T-helper 2 cell treated with Interferon-gamma antibody and Interleukin-4, amounts not matched to agents 100 ng/mL and 5 ng/mL, for 36 hours (primary cell): ENCODE data around the gene SDK1. TPM values are rescaled to one million over a fixed set of nuclear protein-coding genes. Genes with fewer than 3 reads are reported as not detected.
"Not testable (repeated sequence)": the region's sequence is repeated elsewhere in the genome, so short reads cannot be mapped to it uniquely, and the experiment has no call there.

Experiments used
- intact Hi-C: fragments of 100-400 bp; cut with micrococcal nuclease; formaldehyde crosslinking; loops from one replicate; pipeline ENCODE4 v1.15.1; 2023
- total RNA-seq: library from RNA; stranded (reverse); gene quantifications from 2 replicates; pipeline ENCODE4 v1.2.3, GENCODE V29; 2022

The SDK1 gene
- total RNA-seq, 1 donor from 2014 or later = 0.09 TPM

DNA sequence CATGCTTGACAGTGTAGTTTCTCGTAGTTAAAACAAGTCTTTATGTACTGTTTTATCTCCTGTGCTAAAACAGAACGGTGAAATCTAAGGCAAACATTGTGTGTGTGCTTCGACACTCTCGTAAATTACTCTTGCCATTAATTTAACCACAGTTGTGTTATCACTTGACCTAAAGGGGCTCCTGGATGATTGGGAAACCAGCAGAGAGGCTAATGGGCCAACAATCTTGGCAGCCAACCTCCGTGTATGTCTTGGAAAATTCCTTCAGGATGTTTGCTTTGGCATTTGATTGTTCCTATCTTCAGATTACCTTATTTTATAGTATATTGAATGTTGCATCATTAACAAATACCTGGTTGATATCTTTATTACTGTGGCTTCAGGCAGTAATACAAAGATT, 409.5 kb downstream of the SDK1 start:
- intact Hi-C loops = no loop called here

DNA sequence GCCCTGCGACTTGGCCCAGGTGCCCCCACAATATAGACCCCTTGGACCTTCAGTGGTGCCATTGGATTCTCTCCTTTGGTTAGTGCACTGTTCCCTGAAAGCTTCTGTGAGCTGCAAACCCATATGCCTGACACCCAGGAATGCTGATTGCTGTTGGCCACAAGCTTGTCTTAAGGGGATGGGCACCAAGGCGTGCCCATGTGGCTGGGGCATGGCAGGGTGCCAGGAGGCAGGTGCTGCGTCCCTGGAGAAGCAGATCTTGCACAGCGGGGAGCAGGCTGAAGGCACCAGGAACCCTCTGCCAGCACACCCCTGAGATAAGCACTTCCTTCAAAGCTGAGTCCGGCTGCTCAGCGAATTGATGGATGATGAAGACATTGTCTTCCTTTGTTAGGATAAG, 411.8 kb downstream of the SDK1 start:
- intact Hi-C loops = loop anchor here (2.0 kb wide), 1 partner anchor 70 kb away; no protein-coding TSS in a partner anchor

DNA sequence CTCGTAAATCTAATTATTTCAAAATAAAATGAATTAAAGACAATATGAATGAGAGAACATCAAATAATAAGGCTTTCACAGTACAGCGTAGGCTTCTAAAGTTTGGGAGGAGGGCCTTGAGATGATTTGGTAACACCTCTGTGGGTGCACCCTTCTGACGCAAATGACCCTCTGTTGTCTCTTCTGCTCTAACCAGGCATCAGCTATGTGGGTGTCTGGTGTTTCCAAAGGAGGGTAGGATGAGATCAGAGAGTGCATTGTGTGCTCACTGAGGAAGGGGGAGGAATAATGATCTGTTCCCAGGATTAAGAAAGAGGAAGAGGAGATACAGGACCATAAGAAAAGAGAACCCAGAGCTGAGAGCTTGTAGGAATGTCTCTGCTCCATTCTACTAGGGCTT, 420.4 kb downstream of the SDK1 start:
- intact Hi-C loops = no loop called here

DNA sequence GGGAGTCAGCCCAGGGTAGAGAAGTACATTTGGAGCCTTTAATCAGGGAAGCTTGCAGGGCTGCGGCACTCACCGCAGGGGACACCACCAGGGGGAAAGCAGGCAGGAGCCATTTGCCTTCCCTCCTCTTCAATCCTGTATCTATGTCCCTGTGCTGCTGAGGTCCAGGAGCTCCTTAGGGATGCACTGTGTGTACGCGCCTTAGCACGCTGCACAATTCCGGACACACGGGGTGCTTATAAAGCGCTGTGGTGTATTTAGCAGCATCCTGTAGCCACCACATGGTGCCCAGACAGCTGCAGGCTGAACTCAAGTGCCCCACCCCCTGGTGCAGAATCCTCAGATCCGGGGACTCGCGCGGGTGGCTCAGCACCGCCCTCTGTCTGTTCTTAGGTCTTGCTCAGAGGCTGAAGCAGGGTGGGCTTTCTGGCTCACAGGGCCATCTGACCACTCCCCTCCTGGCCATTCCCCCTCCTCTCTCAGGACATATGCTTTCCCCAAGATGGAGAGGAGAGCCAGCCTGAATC, 421.4 kb downstream of the SDK1 start:
- intact Hi-C loops = no loop called here

DNA sequence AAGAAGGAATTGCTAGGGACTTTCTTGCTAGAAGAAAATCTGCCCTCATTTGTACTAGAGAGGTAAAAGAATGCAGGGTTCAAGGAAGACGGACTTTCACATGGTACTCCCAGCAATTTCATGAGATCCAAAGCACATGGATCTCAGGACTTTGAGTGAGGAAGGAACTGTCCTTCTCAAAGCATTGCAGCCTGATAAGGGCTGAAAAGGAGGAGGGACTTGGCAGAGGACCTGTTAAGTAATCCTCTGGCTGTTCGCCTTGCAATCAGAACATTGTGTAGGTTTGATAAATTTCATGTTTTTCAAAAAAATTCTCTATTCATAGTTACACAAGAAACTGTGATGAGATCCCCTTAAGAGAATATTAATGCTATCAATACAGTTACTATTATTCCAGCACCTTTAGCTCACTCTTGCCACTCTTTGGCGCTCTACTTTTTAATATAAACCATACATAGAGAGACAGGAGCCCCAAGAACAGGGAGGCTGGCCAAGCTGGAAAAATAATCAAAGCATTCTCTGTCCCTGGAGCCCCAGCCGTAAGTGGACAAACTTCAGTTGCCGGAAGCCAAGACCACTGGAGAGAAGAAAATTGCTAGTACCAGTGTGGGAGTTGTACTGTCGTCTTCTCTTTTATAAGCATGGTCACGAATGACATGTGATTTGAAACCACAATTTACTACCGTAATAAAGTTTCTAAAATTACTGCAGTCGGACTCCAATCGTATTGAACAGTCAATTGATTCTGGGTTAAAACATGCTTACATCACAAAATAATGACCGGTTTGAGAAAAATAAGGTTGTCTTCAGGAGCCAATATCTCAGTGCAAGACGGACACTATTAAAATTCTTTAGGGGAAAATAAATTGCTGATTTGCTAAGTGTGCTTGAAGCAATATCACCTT, 424.4 kb downstream of the SDK1 start:
- intact Hi-C loops = no loop called here

DNA sequence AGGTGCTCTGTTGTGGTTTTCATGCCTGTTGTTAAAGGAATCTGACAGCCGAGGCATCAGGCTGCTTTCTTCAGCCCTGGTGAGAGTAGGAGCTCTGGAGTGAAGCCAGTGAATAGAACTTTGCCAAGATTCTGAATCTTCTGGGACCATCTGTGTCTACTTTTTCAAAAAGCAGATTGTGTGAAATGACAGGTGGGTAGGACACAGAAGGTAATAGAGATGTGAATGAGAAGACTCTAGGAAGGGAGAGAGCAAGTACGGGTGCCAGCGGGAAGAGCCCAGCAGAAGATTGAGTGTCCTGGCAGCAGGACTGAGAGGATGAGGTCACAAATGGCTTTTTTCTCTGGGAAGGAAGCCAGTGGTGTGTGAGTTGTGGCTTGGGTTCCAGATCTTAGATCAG, 429.2 kb downstream of the SDK1 start:
- intact Hi-C loops = no loop called here

DNA sequence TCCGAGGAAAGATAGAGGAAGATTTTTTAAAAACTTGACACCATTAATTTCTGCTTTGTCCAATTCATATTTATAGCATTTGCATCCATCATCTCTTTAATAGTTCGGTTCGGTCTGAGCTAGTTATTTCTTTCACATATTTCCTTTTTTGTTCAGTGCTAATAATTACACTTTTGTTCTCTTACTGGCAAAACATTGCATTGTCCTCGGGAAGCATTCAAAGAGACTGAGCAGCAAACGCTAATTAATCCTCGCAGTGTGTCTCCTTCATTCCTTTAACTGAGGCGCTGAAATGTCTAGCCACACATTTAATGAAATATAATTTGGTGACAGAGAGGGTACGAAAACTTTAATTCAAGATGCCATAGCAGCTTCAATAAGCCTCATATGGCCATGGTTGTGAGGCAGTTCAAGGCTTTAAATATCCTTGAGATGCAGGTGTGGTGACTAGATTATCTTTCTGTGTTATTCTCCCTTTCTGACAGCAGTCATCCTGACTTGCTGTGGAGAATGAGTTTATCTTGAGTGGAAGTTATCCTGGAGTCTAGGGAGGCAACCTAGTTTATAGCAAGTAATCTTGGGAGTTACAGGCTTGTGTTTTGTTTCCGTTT, 431.4 kb downstream of the SDK1 start:
- intact Hi-C loops = no loop called here

DNA sequence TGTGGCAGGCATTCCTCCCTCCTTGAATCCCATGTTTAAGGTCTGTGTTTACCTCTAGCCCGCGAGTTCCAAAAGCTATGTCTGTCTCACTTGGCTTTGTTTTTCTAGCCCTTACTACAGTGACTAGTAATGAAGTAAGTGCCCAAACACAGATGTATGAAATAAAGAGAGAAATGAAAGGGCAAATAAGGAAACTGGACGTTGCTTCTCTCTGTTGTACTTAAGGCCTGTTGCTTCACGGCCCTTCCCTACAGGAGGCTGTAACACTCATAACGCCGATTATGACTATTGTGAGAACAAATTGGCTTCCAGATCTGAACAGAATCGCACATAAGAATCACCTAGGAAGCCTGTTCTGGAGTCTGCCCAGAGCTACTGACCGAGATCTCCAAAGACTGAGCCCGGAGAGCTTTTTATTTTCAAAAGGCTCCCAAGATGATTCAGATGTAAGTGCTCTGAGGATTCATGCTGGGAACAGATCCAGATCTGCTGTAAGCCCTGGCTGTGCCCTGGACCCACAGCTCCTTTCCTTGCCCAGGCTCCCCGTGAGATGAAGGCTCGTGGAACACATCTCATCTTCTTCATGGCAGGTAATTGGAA, 432.6 kb downstream of the SDK1 start:
- intact Hi-C loops = no loop called here

DNA sequence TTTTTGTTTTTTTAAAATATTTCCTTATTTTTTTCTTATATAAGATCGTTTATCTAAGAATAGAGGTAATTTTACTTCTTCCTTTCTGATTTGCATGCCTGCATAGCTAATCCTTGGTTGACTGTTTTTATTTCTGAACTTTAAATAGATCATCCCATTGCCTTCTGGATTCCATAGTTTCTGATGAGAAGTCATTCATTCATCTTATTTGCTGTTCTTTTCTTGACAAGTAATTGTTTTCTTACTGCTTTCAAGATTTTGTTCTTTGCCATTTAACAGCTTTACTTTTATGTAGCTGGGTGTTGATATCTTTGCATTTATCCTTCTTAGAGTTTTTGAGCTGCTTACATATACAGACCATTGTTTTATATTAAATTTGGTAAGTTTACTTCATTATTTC, 437.9 kb downstream of the SDK1 start:
- intact Hi-C loops = no loop called here

DNA sequence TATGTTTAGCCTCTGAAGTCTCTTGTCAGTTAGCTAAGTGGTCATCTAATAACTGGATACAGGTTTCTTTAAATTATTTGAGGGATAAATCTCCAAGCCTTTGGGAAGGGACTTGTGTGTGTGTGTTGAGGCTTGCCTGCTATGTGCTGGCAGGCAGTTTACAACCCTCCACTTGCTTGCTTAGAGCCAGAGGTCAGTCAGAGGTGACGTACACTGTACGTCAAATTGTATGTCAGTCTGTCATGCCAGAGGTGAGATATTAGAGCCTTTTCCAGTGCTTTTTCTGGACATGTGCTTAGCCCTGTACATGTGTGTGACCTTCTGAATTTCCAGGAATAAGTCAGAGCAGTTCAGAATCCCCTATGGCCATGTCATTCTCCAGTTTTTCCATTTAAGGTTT, 438.9 kb downstream of the SDK1 start:
- intact Hi-C loops = no loop called here

DNA sequence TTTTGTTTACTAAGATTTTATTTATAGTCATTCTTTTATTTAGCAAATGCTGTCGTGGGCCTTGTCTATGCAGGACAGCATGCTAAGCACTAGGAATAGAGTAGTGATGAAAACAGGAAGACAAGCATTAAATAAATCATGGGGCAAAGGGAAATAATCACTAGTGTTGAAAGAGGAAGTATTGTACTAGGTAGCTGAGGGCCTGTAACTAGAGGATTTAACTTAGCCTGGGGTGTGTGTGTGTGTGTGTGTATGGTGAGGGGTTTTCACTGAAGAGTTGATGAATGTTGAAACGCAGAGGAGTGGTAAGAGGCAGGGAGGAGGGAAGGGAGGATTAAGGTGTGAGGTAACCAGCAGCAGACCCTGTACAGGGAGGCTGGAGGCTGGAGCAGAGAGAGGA, 446.4 kb downstream of the SDK1 start:
- intact Hi-C loops = no loop called here

DNA sequence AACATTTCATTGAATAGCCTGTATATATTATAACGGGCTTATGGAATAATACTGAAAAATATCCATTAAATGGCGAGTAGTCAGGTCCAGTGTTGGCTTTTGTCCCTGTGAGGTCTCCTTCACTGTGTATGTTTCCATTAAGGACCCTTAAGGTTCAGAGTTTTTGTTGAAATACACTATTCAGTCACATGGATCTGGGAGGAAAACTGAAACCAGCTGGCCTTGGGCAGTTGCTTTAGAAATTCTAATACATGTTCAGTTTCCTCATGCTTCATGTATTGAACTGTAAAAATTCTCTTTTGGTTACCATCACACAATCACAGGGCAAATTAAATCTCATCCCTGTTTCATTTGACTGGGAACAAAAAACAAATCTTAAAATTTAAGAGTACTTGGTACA, 447.3 kb downstream of the SDK1 start:
- intact Hi-C loops = no loop called here

DNA sequence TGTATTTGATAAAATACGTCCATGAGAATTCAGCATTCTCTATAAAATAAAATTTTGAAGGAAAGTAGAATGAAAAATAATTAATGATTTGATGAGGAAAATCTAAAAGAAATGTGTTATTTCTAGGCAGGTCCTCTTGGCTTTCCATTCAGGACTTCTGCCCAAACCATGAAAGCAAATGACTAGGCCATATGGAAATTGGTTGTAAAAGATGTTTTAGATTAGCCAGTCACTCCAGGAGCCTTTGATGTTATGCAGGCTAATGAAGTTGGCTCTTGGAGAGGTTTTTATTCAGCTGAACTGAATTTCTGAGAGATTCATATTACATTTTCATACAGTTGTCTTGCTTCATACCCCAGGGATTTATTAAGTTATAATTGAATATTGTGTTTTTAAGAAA, 452.8 kb downstream of the SDK1 start:
- intact Hi-C loops = no loop called here

DNA sequence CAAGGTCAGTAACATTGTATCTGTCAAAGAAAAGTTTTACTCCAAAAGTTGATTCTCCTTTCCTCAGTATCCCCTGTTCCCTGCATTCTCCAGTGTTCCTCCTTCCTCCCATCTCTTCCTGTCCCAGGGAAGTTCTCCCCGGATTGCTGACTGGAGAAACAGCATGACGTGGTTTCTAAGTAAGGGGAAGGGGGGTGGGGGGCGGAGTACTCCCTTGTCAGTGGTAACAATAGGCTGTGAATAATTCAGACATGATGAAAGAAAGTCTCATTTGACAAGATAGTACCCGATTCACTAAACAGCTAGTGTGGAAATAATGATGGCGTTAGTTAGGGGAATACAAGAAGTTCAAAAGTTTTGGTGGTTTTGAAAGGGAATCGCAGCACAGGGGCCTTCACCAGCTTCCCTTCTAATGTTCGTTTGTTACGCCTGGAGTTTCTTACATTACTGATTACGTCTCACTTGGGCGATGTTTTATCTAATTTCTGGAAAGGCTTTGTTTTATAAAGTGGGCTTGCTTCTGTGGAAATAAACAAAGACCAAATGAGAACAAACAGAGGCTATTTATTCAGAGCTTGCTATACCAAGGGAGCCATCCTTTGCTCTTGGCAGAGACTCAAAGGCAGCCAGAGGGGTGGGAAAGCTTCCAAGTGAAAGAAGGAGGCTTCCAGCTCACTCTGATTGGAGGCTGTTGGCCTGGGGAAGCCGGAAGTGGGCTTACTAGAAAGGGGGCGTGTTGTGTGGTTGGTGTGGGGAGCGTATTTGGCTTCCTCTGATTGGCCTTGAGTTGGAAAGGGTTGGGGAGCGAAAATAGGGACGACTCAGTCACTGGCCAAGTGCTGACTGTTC, 453.7 kb downstream of the SDK1 start:
- intact Hi-C loops = no loop called here

DNA sequence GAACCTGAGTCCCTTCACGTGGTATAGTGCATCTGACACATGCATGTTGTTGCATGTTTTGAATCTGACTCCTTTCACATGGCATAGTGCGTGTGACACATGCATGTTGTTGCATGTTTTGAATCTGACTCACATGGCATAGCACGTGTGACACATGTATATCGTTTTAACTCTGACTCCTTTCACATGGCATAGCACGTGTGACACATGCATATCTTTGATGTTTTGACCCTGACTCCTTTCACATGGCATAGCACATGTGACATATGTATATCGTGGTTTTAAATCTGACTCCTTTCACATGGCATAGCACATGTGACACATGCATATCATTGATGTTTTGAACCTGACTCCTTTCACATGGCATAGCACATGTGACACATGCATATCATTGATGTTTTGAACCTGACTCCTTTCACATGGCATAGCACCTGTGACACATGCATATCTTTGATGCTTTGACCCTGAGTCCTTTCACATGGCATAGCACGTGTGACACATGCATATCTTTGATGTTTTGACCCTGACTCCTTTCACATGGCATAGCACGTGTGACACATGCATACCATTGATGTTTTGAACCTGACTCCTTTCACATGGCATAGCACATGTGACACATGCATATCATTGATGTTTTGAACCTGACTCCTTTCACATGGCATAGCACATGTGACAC, 454.9 kb downstream of the SDK1 start:
- intact Hi-C loops = not testable (repeated sequence)

DNA sequence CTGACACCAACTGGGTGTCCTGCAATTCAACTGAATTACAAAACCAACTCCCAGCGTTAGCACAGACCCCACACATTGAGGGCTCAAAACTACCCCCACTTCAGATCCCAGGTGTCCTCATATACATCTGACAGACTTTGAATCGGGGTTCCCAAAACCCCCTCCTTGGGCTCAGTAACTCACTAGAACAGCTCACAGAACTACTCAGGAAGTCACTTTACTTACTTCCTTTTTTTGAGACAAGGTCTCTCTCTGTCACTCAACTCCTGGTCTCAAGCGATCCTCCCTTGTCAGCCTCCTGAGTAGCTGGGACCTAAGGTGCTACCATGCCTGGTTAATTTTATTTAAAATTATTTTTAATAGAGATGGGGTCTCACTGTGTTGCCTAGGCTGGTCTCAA, 456.0 kb downstream of the SDK1 start:
- intact Hi-C loops = no loop called here

DNA sequence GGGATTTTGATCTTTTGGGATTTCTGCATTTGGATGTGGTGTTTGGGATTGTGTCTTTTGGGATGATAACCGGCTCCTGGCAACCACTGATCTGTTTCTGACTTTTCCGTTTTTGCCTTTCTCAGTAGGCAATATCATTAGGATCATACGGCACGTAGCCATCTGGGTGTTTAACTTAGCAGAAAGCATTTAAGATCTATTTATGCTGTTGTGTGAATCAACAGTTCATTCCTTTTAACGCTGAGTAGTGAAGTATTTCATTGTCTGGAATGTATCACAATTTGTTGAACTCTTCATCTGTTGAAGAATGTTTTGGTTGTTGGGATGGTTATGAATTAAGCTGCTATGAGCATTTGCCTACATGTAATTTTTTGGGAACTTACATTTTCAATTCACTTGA, 459.6 kb downstream of the SDK1 start:
- intact Hi-C loops = no loop called here

DNA sequence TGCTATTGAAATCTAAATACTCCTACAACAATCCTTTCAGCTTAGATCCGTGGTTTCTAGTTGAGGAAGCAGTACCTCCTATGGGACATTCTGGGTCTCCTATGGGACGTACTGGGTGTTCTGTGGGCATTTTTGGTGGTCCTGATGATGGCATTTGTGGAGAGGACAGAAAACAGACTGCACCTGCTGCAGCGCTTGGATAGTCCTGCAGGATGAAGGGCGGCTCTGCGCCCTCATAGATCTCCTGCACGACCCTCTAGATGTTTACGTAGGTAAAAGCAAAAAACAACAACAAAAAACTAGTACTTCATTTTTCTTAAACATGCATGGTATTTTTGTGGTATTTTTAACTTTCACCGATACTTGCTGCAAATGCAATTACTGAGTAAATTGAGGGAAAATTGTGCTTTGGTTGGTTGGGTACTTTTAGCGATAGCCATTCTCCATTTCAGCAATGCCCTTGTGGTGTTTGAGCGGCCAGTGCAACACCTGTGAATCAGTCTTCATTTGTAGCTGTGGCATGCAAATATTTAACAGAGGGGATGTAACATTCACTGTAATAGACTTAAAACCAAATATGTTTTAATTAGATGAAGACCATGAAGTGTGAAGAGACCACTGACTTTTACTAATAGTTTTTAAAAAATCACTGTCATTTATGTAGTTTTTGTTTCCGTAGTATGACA, 461.2 kb downstream of the SDK1 start:
- intact Hi-C loops = no loop called here

DNA sequence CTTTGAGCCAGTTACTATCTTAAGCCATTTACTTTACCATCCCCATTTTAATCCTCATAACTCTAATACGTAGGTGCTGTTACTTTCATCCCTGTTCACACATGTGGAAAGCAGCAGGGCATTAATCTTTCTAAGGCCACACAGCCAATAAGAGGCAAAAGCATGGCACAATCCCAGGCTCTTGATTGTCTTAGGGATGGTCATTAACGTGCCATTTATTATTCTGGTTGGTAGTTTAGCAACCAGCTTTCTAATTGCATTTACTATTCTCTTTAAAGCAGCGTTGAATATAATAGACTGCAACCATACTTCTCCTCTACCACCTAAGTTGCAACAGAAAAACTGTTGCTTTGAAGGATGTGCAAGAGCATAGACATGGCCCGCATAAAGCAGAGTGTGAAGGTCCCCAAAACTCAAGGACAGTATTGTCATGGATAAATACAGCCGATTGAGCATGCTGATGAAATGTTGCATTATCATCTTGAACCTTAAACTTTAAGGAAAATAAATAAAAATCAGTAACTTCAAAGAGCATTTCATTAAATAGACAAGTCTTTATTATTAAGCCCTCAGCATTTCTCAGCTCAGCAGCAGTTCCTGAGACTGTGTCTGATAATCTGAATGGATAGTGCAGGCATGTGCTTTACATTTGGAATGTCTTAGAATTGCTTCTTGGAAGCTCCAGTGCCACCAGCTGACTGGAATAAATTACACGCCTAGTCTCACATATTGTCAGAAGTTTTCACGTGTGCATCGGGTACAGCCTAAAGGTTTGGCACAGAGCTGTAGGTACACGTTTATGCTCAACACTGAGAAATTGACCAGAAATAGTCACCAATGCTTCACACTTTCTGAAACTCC, 467.1 kb downstream of the SDK1 start:
- intact Hi-C loops = no loop called here
